Lung (tissue), 12 donors: Measurements from ENCODE around the gene CMSS1. TPM values are rescaled to one million over a fixed set of nuclear protein-coding genes. Genes with fewer than 3 reads are reported as not detected.

ENCODE experiments used
- ATAC-seq: fragments of 200-7000 bp; cut with Tn5 transposase; one replicate; pipeline ENCODE4 v1.9.1; 2020; ENCODE audit warnings: moderate number of reproducible peaks; ENCODE audit not compliant: insufficient read depth, low FRiP score
- DNase-seq, 3 donors: peaks; one replicate each; pipeline ENCODE4 v3.0.0-alpha.2; 2013 to 2017
- H3K27ac ChIP-seq, 2 donors: one replicate each; pipeline ENCODE4 v1.5.1; 2013; ENCODE audit warnings: mild to moderate bottlenecking in 2 of 2, moderate library complexity in 2 of 2, control low read depth in 1 of 2, inconsistent platforms in 1 of 2, low read depth in 1 of 2, low read length in 1 of 2
- H3K27me3 ChIP-seq, 3 donors: one replicate each; pipeline ENCODE4 v1.5.1; 2013; ENCODE audit warnings: low read length in 2 of 3; ENCODE audit not compliant: control insufficient read depth in 3 of 3, insufficient read depth in 3 of 3
- H3K36me3 ChIP-seq, 4 donors: one replicate each; pipeline ENCODE4 v1.5.1; 2013; ENCODE audit warnings: low read length in 4 of 4, mild to moderate bottlenecking in 1 of 4, moderate library complexity in 1 of 4; ENCODE audit not compliant: control insufficient read depth in 4 of 4, insufficient read depth in 4 of 4
- H3K4me1 ChIP-seq, 5 donors: one replicate each; pipeline ENCODE4 v1.5.1; 2013; ENCODE audit warnings: low read length in 5 of 5, mild to moderate bottlenecking in 2 of 5, moderate library complexity in 1 of 5; ENCODE audit not compliant: control insufficient read depth in 5 of 5, insufficient read depth in 5 of 5
- H3K4me3 ChIP-seq: one replicate; pipeline ENCODE4 v1.5.1; 2013; ENCODE audit warnings: mild to moderate bottlenecking, control low read depth, moderate library complexity
- H3K9ac ChIP-seq, 2 donors: one replicate each; pipeline ENCODE4 v1.5.1; 2013; ENCODE audit warnings: low read length in 2 of 2, control low read depth in 1 of 2; ENCODE audit not compliant: insufficient read depth in 1 of 2
- H3K9me3 ChIP-seq, 4 donors: one replicate each; pipeline ENCODE4 v1.5.1; 2013; ENCODE audit warnings: low read length in 3 of 4, mild to moderate bottlenecking in 1 of 4, moderate library complexity in 1 of 4; ENCODE audit not compliant: control insufficient read depth in 4 of 4, insufficient read depth in 3 of 4
- WGBS, 2 donors: extraction: QIAGEN DNeasy Blood & Tissue Kit; methylation state at CpG; one replicate each; pipeline ENCODE4 v1.1.7; 2013; 5-methylcytosine and 5-hydroxymethylcytosine counted together
- polyA plus RNA-seq, 2 donors: library from polyadenylated mRNA; stranded (reverse); fragments of 200-250 nt; gene quantifications; one replicate each; pipeline ENCODE4 v1.2.1, GENCODE V29; 2013
- total RNA-seq, 2 donors: library from RNA; depleted of rRNA in 1 of 2; stranded (reverse); fragments of >200 nt in 1 of 2; gene quantifications; one replicate each; pipeline ENCODE4 v1.2.1, GENCODE V29; 2014 to 2021
- TF ChIP-seq, protein P1 (sequence below): IDR thresholded peaks from 2 replicates; pipeline ENCODE4 v1.5.1; 2012; ENCODE audit warnings: mild to moderate bottlenecking; ENCODE audit errors: control extremely low read depth, extremely low read depth
- donor health status: control.
- donor health status: control.
- donor health status: Bipolar disorder and iron deficiency.
- donor health status: healthy.
- donor health status: DM: yes; HTN: yes; CAD: no.

CMSS1 gene
- total and polyA plus RNA-seq, 4 donors = 12.3 to 28.9 (median 22.6) TPM

DNA sequence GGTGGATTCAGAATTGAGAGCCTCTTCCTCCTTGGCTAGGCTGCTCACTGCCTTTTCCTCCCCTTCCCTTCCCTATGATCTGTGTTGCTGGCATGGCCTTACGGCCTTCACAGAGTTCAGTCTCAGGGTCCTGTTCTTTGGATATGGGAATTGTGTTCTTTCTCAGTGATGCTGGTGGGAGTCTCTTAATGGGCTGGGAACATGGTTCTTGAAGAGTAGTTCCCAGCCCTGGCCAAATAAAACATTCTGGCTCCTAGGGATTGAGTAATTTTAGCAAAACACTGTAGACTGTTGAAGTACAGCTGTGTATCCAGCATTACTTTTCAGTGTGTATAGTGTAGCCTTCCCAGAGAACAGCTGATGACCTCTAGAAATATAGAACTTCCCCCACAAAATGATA, 319.3 kb downstream of the CMSS1 start:
- TF ChIP-seq, protein P1, sequence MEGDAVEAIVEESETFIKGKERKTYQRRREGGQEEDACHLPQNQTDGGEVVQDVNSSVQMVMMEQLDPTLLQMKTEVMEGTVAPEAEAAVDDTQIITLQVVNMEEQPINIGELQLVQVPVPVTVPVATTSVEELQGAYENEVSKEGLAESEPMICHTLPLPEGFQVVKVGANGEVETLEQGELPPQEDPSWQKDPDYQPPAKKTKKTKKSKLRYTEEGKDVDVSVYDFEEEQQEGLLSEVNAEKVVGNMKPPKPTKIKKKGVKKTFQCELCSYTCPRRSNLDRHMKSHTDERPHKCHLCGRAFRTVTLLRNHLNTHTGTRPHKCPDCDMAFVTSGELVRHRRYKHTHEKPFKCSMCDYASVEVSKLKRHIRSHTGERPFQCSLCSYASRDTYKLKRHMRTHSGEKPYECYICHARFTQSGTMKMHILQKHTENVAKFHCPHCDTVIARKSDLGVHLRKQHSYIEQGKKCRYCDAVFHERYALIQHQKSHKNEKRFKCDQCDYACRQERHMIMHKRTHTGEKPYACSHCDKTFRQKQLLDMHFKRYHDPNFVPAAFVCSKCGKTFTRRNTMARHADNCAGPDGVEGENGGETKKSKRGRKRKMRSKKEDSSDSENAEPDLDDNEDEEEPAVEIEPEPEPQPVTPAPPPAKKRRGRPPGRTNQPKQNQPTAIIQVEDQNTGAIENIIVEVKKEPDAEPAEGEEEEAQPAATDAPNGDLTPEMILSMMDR = no peak
- Histone ChIP-seq H3K4me3 (no peak overlapping the region), H3K36me3 (no peaks in the 10 kb centered on the region), H3K9me3 (no peaks in the 10 kb centered on the region), H3K9ac (no peak overlapping the region), H3K4me1 (peaks cover 0 to 3% (median 0%) of the 10 kb centered on the region in 5 donors), H3K27ac (no peak overlapping the region), H3K27me3 (no peaks in the 10 kb centered on the region)
- WGBS, 2 donors = 73 to 76% methylated on average over 1 of the region's 1 CpG
- ATAC-seq = no peak
- peak in 1 of 3 donors; percentile 47 for DNase-seq

DNA sequence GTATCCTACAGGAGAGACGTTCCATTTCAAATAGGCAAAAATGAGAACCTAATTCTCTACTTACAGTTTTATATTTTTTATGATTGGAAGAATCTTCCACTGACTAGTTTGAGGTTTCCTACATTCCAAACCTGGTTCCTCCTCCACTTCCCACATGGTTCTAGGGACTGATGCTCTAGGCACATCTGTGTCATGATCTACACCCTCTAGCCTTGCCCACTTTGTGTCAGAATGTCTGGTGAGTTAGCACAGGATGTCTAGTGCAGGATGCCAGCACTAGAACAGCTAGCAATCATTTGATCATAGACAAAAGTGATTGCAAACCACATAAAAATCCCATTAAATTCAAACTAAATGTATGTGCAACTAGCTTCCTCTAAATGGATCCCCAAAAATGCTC, 323.3 kb downstream of the CMSS1 start:
- Histone ChIP-seq H3K4me1 (no peaks in the 10 kb centered on the region), H3K4me3 (no peak overlapping the region), H3K9ac (no peak overlapping the region), H3K27me3 (no peaks in the 10 kb centered on the region), H3K9me3 (peaks cover 0 to 10% (median 0%) of the 10 kb centered on the region in 4 donors), H3K27ac (no peak overlapping the region), H3K36me3 (no peaks in the 10 kb centered on the region)
- 95 to 100% methylated on average over 1 of the region's 1 CpG for WGBS, 2 donors
- no peak for DNase-seq
- ATAC-seq = no peak
- TF ChIP-seq, protein P1 = no peak

DNA sequence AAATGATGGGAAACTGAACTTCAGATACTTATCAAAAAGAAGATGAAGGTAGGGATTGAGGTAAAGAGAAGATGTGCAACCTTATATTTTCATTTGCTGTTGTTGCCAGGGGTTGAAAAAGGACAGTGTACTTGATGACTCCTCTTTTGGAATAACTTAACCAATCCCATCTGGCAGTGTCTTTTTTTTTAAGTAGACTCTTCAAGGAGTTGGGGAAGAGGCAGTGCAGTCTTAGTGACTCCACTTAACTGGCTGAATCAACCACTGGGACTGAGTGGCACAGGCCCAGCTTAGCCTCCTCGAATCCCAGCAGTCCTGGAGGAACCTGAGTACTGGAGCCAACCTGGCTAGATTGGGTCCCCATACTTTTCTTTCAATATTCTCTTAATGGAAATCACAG, 323.9 kb downstream of the CMSS1 start:
- WGBS, 2 donors = 86 to 93% methylated on average over 1 of the region's 1 CpG
- no peak overlapping the region for H3K4me3 ChIP-seq
- ATAC-seq = no peak
- no peaks in the 10 kb centered on the region for H3K27me3 ChIP-seq
- H3K36me3 ChIP-seq = no peaks in the 10 kb centered on the region
- peaks cover 0 to 10% (median 0%) of the 10 kb centered on the region in 4 donors for H3K9me3 ChIP-seq
- TF ChIP-seq, protein P1 = no peak
- no peak overlapping the region for H3K27ac ChIP-seq
- no peaks in the 10 kb centered on the region for H3K4me1 ChIP-seq
- no peak overlapping the region for H3K9ac ChIP-seq
- DNase-seq = no peak

DNA sequence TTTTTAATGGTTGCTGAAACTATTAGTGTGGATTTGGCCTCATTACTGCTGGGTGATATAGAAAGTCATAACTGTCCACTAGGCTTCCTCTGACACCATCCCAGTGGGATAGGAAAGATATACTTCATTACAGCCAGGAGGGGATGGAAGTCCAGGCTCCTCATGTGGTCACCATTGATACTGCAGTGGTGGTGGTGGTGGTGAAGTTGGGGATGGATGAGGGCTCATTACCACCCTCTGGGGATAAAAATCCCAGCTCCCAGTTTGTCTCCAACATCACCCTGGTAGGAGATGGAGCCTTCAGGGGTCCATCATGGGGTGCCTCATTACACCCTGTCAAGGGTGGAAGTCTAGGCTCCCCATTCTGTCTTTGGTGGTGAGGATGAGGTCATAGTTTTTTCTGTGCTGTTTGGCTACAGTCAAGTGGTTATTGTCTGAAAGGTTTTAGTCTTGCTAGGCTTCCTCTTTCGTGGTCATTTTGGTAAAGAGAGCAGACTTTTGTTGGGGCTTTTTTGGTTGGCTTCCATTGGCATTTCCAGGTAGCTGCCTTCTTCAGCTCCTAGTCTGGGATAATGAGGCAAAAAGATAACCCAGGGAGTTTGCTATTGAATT, 326.7 kb downstream of the CMSS1 start:
- Histone ChIP-seq H3K9ac (no peak overlapping the region), H3K27me3 (no peaks in the 10 kb centered on the region), H3K27ac (no peak overlapping the region), H3K4me1 (peaks cover 0 to 5% (median 0%) of the 10 kb centered on the region in 5 donors), H3K4me3 (no peak overlapping the region), H3K36me3 (peaks cover 0 to 3% (median 0%) of the 10 kb centered on the region in 4 donors), H3K9me3 (peaks cover 0 to 10% (median 0%) of the 10 kb centered on the region in 4 donors)
- DNase-seq = no peak
- ATAC-seq = no peak
- WGBS, 2 donors = 85 to 86% methylated on average over 1 of the region's 1 CpG
- TF ChIP-seq, protein P1 = no peak
